Activated naive CD8-positive, alpha-beta T cell (primary cell): ENCODE measurements around the gene C1RL.

Experiments used
- H3K27ac Mint-ChIP-seq: one replicate; pipeline ENCODE4 v1.8.0; 2021; ENCODE audit warnings: mixed read lengths
- H3K27me3 Mint-ChIP-seq: one replicate; pipeline ENCODE4 v1.8.0; 2021; ENCODE audit warnings: mixed read lengths
- H3K36me3 Mint-ChIP-seq: one replicate; pipeline ENCODE4 v1.8.0; 2021; ENCODE audit warnings: mixed read lengths
- H3K4me1 Mint-ChIP-seq: one replicate; pipeline ENCODE4 v1.8.0; 2021; ENCODE audit warnings: low read depth, mixed read lengths
- H3K4me3 Mint-ChIP-seq: one replicate; pipeline ENCODE4 v1.8.0; 2021; ENCODE audit warnings: mild to moderate bottlenecking, mixed read lengths
- H3K9me3 Mint-ChIP-seq: one replicate; pipeline ENCODE4 v1.8.0; 2021; ENCODE audit warnings: low read depth, mixed read lengths

Gene C1RL

DNA sequence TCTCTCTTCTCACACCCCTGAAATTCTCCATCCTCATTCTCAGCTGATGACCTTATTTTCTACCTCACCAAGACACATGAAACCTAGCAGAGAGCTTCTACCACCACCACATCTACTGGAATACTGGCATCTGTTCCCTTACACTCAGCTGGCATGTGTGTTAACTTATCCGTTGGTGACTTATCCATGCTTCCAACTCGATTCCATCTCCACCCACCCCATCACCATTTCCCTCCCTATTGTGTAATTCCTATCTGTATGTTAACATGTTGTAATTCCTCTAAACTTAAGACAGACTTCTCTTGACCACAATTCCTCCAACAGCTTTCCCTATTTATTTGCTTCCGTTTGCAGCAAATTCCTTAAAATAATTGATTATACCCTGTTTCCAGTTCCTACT is 33.1 kb downstream of the C1RL start:
- H3K4me3 Mint-ChIP-seq, result no peak overlapping the region
- peaks cover 1% of the 10 kb centered on the region for H3K27me3 Mint-ChIP-seq
- H3K36me3 Mint-ChIP-seq, result no peaks in the 10 kb centered on the region
- H3K27ac Mint-ChIP-seq, result no peak overlapping the region
- no peaks in the 10 kb centered on the region for H3K9me3 Mint-ChIP-seq
- H3K4me1 Mint-ChIP-seq, result no peaks in the 10 kb centered on the region

DNA sequence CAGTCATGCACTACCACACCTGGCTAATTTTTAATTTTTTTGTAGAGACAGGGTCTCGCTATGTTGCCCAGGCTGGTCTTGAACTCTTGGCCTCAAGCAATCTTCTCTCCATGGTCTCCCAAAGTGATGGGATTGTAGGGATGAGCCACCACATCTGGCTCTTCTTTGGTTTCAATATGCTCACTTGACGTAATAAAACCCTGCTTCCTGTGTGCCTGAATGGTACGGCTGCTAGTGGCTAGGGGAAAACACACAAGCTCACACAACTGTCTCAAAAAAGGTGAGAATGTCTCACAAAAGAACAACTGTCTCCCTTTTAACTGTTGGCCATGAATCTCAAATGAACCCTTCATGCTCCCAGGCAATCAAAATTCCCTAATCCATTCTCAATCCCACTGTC is 33.5 kb downstream of the C1RL start:
- Mint-ChIP-seq H3K9me3 (no peaks in the 10 kb centered on the region), H3K27me3 (peaks cover 1% of the 10 kb centered on the region), H3K4me3 (no peak overlapping the region), H3K27ac (no peak overlapping the region), H3K4me1 (no peaks in the 10 kb centered on the region), H3K36me3 (no peaks in the 10 kb centered on the region)

DNA sequence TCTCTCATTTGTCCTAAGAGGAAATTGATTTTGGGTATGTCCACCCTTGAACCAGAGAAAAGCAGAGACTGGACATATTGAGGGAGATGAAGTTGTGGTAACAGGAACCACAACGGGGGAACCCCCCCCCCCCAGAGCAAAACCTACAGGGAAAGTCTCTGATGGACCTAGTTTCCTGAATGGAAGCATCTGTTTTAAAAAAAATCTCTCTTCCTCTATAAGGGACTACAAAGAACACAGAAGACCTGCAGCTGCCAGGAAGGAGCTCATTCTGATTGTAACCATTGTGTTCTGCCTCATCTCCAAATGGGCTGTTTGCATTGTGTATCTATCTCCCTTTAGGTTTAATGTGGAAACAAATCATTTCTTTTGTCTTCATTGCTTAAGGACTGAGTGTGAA is 35.1 kb downstream of the C1RL start:
- Mint-ChIP-seq H3K9me3 (no peaks in the 10 kb centered on the region), H3K27ac (no peak overlapping the region), H3K4me1 (no peaks in the 10 kb centered on the region), H3K4me3 (no peak overlapping the region), H3K36me3 (no peaks in the 10 kb centered on the region), H3K27me3 (peaks cover 1% of the 10 kb centered on the region)

DNA sequence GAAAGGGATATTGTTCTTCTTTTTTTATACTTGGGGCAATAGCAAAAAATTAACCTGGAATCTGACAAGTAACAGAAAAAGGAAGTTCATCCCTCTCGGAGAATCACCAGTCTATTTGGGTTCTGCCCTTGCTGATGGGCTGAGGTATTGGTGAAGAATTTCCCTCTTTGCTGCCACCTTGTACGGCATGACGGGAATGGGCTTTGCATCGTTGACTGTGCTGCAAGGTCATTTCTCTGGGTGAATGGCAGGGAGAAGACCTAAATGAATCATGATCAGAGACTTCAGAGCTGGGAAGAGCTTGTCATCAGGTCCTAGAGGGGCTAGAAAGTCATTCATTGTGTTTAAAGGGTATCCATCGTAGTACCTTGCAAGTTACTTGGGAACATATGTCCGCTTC is 36.5 kb downstream of the C1RL start:
- peaks cover 1% of the 10 kb centered on the region for H3K27me3 Mint-ChIP-seq
- no peaks in the 10 kb centered on the region for H3K9me3 Mint-ChIP-seq
- no peak overlapping the region for H3K27ac Mint-ChIP-seq
- no peak overlapping the region for H3K4me3 Mint-ChIP-seq
- H3K36me3 Mint-ChIP-seq, result no peaks in the 10 kb centered on the region
- no peaks in the 10 kb centered on the region for H3K4me1 Mint-ChIP-seq

DNA sequence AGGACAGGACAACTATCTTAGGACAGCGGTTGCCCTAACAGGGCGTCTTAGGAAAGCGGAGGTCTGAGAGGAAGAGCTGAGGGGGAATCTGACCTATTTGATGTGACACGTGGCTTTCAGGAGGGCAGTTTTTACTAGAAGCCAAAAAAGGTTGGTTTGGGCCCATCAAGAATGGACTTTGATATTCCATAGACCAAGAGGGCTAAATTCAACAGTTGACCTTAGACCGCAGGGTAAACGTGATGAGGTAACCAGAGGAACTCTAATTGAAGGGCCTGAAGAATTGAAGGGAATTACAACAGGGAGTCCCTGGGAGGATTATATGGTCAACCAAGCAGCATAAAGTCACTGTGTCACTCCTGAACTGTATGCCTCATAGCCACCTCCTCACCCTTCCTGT is 37.0 kb downstream of the C1RL start:
- Mint-ChIP-seq H3K36me3 (no peaks in the 10 kb centered on the region), H3K9me3 (no peaks in the 10 kb centered on the region), H3K27me3 (peaks cover 1% of the 10 kb centered on the region), H3K27ac (no peak overlapping the region), H3K4me1 (no peaks in the 10 kb centered on the region), H3K4me3 (no peak overlapping the region)

DNA sequence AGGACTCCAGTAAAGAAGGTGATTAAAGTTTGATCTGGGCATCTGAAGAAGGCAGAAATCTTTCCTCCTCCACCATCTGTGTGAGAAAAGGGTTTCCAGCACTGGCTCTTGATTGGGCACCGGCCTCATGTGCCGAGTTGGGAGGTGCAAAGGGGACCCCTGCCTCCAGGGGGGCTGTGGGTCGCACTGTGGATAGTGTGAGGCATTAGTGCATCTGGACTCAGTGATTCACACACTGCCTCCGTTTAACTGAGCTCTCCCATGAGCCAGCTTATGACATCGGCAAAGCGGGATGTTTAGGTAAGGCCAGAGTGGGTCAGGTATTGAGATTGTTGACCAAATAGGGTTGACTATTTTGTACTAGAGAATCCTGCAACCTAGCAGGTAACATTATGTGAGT is 39.6 kb downstream of the C1RL start:
- Mint-ChIP-seq H3K9me3 (no peaks in the 10 kb centered on the region), H3K4me1 (no peaks in the 10 kb centered on the region), H3K27me3 (peaks cover 1% of the 10 kb centered on the region), H3K4me3 (no peak overlapping the region), H3K27ac (no peak overlapping the region), H3K36me3 (no peaks in the 10 kb centered on the region)

DNA sequence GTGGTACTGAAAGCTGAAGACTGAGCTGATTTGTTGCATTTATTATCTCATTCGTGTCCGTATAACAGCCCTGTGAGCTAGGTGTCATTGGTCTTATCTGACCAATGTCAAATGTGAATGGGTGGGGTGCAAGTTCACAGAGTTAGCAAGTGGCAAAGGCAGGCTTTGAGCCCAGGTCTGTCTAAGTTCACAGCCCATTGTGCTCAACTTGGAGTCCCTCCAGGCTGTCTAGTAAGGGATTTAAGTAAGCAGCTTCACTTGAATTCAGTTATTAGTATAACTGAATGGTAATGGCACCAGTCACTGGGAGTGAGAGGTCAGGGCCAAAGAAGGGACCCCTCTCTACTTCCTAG is 40.0 kb downstream of the C1RL start:
- Mint-ChIP-seq H3K4me1 (no peaks in the 10 kb centered on the region), H3K27me3 (peaks cover 1% of the 10 kb centered on the region), H3K27ac (no peak overlapping the region), H3K4me3 (no peak overlapping the region), H3K9me3 (no peaks in the 10 kb centered on the region), H3K36me3 (no peaks in the 10 kb centered on the region)

DNA sequence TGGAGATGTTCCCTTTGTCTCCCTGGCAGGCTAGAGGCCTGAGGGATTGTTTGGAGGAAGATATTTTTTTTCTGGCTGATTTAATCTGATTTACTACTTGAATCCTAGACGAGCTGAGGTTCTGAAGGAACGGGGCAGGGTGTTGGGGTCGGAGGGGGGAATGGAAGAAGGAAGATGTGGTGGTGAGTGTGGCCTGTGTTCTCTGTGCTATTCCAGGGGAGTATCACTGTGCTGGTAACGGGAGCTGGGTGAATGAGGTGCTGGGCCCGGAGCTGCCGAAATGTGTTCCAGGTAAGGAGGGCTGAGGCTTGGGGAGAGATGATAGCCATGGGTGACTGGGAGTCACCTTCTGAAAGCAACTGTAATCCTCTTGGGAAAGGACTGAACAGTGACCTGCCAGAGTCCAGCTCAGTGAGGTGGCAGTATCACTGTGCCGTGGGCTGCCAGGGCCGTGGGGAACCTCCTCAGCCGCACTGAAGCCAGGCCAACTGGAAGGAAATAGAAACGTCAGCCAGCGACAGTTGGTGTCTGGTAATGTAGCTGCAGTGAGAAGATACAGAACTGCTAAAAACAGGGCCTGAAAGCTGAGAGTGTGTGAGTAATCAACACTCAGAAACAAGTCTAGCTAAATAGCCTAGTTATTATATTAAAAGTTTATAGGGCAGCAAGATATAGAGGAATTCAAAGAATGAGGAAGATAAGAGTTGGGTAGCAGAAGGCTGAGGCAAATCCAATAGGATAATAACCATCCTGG is 40.6 kb downstream of the C1RL start:
- H3K9me3 Mint-ChIP-seq, result no peaks in the 10 kb centered on the region
- H3K4me3 Mint-ChIP-seq, result no peak overlapping the region
- no peak overlapping the region for H3K27ac Mint-ChIP-seq
- H3K4me1 Mint-ChIP-seq, result no peaks in the 10 kb centered on the region
- no peaks in the 10 kb centered on the region for H3K27me3 Mint-ChIP-seq
- H3K36me3 Mint-ChIP-seq, result no peaks in the 10 kb centered on the region

DNA sequence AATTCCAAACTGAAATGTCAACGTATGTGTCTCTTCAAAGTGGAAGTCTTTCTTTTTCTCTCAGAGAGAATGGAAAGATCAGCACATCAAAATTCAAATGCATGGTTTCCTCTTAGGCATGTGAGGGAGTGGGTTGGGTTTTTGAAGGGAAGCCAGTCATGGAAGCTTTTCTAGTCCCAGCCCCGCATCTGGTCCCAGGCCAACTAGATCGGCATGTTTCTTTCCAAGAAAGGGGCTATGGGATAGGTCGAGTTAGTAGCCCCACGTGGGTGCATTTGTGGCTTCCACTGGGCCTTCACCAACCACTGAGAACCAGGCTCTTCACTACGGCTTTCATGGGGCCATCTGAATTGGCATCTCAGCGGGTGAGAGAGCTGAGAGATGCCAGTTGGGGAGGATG is 41.9 kb downstream of the C1RL start:
- no peaks in the 10 kb centered on the region for H3K27me3 Mint-ChIP-seq
- H3K4me1 Mint-ChIP-seq, result no peaks in the 10 kb centered on the region
- H3K9me3 Mint-ChIP-seq, result no peaks in the 10 kb centered on the region
- H3K4me3 Mint-ChIP-seq, result no peak overlapping the region
- no peak overlapping the region for H3K27ac Mint-ChIP-seq
- no peaks in the 10 kb centered on the region for H3K36me3 Mint-ChIP-seq

DNA sequence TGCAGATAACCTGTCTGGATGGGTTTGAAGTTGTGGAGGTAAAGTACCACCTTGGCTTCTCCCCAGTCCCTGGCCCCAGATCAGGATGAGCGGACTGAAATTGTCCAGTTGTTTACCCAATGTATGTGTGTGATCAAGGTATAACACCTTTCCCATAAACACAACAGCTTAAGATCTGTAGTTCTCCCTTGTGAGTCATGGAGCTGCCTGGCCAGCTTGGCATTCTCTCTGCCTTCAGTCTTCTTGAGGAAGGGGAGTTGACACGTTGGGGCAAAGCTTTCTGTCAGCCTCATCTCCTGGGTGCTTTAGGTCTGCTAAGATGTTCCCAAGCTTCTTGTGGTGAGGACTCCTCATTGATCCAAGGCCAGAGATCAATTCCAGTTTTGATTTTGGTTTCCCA is 42.4 kb downstream of the C1RL start:
- Mint-ChIP-seq H3K27ac (no peak overlapping the region), H3K36me3 (no peaks in the 10 kb centered on the region), H3K4me1 (no peaks in the 10 kb centered on the region), H3K9me3 (no peaks in the 10 kb centered on the region), H3K27me3 (no peaks in the 10 kb centered on the region), H3K4me3 (no peak overlapping the region)

DNA sequence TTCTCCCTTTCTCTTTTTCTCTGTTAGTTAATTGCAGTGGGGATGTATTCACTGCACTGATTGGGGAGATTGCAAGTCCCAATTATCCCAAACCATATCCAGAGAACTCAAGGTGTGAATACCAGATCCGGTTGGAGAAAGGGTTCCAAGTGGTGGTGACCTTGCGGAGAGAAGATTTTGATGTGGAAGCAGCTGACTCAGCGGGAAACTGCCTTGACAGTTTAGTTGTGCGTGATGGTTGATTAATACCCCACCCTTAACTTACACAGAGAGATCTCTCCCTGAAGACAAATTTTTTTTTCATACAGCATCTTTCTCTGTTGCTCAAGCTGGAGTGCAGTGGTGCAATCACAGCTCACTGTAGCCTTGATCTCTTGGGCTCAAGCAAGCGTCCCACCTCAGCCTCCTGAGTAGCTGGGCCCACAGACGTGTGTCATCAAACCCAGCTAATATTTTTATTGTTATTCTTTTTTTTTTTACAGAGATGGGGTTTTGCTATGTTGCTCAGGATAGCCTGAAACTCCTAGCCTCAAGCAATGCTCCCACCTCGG is 43.9 kb downstream of the C1RL start:
- Mint-ChIP-seq H3K4me3 (no peak overlapping the region), H3K27me3 (no peaks in the 10 kb centered on the region), H3K4me1 (no peaks in the 10 kb centered on the region), H3K36me3 (no peaks in the 10 kb centered on the region), H3K27ac (no peak overlapping the region), H3K9me3 (no peaks in the 10 kb centered on the region)

DNA sequence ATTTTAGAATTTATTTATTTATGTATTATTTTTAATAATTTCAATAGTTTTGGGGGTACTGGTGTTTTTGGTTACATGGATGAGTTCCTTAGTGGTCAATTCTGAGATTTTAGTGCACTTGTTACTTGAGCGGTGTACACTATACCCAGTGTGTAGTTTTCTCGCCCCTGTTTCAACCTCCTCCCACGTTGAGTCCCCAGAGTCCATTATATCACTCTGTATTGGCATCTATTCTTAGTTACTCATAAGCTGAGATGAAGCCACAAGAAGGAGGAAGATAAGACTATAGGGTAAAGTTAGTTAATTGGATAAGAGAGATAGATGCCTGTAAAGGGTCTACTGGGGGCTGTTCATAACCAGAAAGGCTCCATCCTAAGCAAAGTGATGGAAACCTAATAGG is 44.5 kb downstream of the C1RL start:
- peaks cover 3% of the 10 kb centered on the region for H3K27me3 Mint-ChIP-seq
- no peaks in the 10 kb centered on the region for H3K4me1 Mint-ChIP-seq
- H3K9me3 Mint-ChIP-seq, result no peaks in the 10 kb centered on the region
- H3K27ac Mint-ChIP-seq, result no peak overlapping the region
- no peak overlapping the region for H3K4me3 Mint-ChIP-seq
- no peaks in the 10 kb centered on the region for H3K36me3 Mint-ChIP-seq

DNA sequence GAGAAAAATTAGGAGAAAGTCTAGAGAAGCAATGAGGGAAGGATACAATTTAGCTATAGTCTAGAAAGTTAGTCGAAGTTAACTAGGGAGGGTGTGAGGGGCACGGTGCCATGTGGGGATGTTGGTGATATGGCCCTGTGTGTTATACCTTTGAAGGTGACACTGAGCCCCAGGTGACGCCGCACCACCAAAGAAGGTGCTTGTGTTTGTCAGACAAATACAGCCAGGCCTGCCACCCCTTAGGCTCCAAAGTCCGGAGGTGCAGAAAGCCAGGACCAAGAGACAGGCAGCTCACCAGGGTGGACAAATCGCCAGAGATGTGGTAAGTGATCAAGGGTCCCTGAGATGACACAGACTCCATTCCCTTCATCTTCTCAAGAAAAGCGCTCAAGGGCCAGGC is 47.4 kb downstream of the C1RL start:
- no peaks in the 10 kb centered on the region for H3K9me3 Mint-ChIP-seq
- peaks cover 5% of the 10 kb centered on the region for H3K27me3 Mint-ChIP-seq
- no peak overlapping the region for H3K27ac Mint-ChIP-seq
- H3K4me3 Mint-ChIP-seq, result no peak overlapping the region
- H3K4me1 Mint-ChIP-seq, result no peaks in the 10 kb centered on the region
- no peaks in the 10 kb centered on the region for H3K36me3 Mint-ChIP-seq

DNA sequence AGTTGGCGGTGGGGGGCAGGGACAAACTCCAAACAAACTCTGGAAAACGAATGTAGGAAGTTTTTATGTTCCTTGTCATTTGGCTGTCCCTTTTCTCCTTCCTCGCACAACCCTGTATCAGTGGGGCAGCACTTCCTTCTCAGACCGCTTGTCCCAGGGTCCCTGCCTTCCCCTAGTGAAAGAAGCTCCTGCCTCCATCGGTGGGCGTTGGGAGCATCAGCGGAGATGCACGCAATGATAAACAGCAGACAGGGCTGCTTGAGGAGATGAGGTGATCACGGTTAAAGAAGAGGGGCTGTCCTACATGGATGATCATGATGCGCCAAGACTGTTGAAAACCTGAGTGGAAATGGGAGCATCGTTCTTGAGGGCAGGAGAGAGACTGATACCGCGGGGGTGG is 47.9 kb downstream of the C1RL start:
- no peak overlapping the region for H3K27ac Mint-ChIP-seq
- peaks cover 5% of the 10 kb centered on the region for H3K27me3 Mint-ChIP-seq
- H3K4me3 Mint-ChIP-seq, result no peak overlapping the region
- H3K4me1 Mint-ChIP-seq, result no peaks in the 10 kb centered on the region
- no peaks in the 10 kb centered on the region for H3K36me3 Mint-ChIP-seq
- no peaks in the 10 kb centered on the region for H3K9me3 Mint-ChIP-seq

DNA sequence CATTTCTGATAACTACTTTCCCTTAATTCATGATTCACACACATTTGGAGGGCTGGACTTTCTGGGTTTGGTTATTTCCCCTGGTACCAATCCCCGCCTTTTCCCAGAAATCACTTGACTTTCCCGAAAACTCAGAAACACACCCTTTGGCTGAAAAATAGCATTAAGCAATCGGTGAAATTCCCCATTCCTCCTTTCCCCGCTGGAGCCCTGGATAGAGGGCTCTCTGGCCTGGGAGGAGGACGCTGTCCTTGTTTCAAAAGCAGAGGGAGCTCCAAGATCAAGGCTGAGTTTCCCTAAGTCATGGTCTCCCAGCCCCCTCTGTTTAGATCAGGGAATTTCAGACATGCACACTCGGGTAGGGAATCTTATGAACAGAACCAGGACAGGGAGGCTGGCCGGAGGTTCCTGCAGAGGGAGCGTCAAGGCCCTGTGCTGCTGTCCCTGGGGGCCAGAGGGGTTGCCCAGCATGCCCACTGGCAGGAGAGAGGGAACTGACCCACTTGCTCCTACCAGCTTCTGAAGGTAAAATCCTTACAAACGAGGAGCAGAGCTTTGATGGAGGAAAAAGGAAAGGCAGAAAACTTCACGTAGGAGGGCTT is 48.6 kb downstream of the C1RL start, which contains the start of gene C1S:
TSS of gene C1S (plus strand) at position 366 of the 602 bp plus-strand sequence. CDS start 1,195 bp downstream, outside the sequence.
- H3K4me3 Mint-ChIP-seq, result no peak within 1 kb of the TSS
- no peaks in the 10 kb centered on the region for H3K4me1 Mint-ChIP-seq
- no peak within 1 kb of the TSS for H3K27ac Mint-ChIP-seq
- H3K36me3 Mint-ChIP-seq, result no peaks in the 10 kb centered on the region
- peaks cover 7% of the 10 kb centered on the region for H3K27me3 Mint-ChIP-seq
- H3K9me3 Mint-ChIP-seq, result no peaks in the 10 kb centered on the region

DNA sequence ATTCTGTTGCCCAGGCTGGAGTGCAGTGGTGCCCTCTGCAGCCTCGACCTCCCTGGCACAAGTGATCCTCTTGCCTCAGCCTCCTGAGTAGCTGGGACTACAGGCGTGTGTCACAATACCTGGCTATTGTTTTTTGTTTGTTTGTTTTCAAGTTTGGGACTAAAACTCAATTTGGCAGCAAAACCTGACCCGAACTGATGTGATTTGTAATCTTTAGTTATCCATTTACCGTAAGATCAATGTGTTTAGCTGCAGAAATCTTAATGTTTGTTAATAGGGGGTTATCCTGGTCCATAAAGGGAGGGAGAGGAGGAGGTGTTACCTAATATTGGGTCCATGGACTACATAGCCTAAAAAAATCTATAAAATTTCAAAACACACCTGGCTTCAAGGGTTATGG is 49.2 kb downstream of the C1RL start:
- no peaks in the 10 kb centered on the region for H3K9me3 Mint-ChIP-seq
- no peaks in the 10 kb centered on the region for H3K36me3 Mint-ChIP-seq
- H3K4me1 Mint-ChIP-seq, result no peaks in the 10 kb centered on the region
- H3K27me3 Mint-ChIP-seq, result peaks cover 8% of the 10 kb centered on the region
- H3K4me3 Mint-ChIP-seq, result no peak overlapping the region
- no peak overlapping the region for H3K27ac Mint-ChIP-seq
